ENCODE measurements around the gene SHC2. TPM values are rescaled to one million over a fixed set of nuclear protein-coding genes. Genes with fewer than 3 reads are reported as not detected.

SHC2 gene
- total RNA-seq, 2 donors from 2014 or later, result 119 to 137 TPM

- DNase-seq, result no peak
- H3K4me3 ChIP-seq, result no peak overlapping the region
- peaks cover 0 to 5% of the 10 kb centered on the region in 2 donors for H3K27me3 ChIP-seq
- no peaks in the 10 kb centered on the region for H3K4me1 ChIP-seq
- ATAC-seq, result no peak
- no peak overlapping the region for H3K27ac ChIP-seq
- TF ChIP-seq CTCF (IDR thresholded peaks at IDR 0.05), result no peak
- no peak for TF ChIP-seq POLR2A (IDR thresholded peaks at IDR 0.05)
- H3K9me3 ChIP-seq, result no peaks in the 10 kb centered on the region
- WGBS, 2 donors, result 77 to 83% methylated on average over 31 to 41 of the region's 43 CpGs
- intact Hi-C loops (cut with DNase I), result no loop called here
- H3K36me3 ChIP-seq (replicated peaks in 1 of 2; ENCODE audit: insufficient read depth in 1 of 2, low read depth in 2 of 2), result no peaks in the 10 kb centered on the region
These were observed 90.0 kb downstream of the SHC2 start for GRCh38 chr19:370641-371330.

- no peaks in the 10 kb centered on the region for H3K9me3 ChIP-seq
- H3K27ac ChIP-seq, result no peak overlapping the region
- no peaks in the 10 kb centered on the region for H3K27me3 ChIP-seq
- no peaks in the 10 kb centered on the region for H3K4me1 ChIP-seq
- TF ChIP-seq POLR2A (IDR thresholded peaks at IDR 0.05) (no peak), CTCF (IDR thresholded peaks at IDR 0.05) (no peak)
- H3K4me3 ChIP-seq, result no peak overlapping the region
- DNase-seq (no peak), ATAC-seq (no peak)
- intact Hi-C loops (cut with DNase I), result no loop called here
- no peaks in the 10 kb centered on the region for H3K36me3 ChIP-seq (replicated peaks in 1 of 2; ENCODE audit: insufficient read depth in 1 of 2, low read depth in 2 of 2)
- 83 to 88% methylated on average over 9 to 12 of the region's 14 CpGs for WGBS, 2 donors
These were observed 91.0 kb downstream of the SHC2 start for GRCh38 chr19:369876-370275.

GRCh38 chr19:369256-369655 lies 91.6 kb downstream of the SHC2 start:
- WGBS, 2 donors, result 70 to 76% methylated on average over 13 of the region's 13 CpGs
- Histone ChIP-seq H3K4me3 (no peak overlapping the region), H3K9me3 (no peaks in the 10 kb centered on the region), H3K27me3 (no peaks in the 10 kb centered on the region), H3K27ac (no peak overlapping the region), H3K4me1 (no peaks in the 10 kb centered on the region), H3K36me3 (replicated peaks in 1 of 2; ENCODE audit: insufficient read depth in 1 of 2, low read depth in 2 of 2) (no peaks in the 10 kb centered on the region)
- intact Hi-C loops (cut with DNase I), result no loop called here
- TF ChIP-seq POLR2A (IDR thresholded peaks at IDR 0.05), result no peak
- DNase-seq, result no peak
- no peak for ATAC-seq

- 49 to 68% methylated on average over 5 to 7 of the region's 7 CpGs for WGBS, 2 donors
These were observed 92.2 kb downstream of the SHC2 start for GRCh38 chr19:368630-369024.

More at GRCh38 chr19:368630-369024, 92.2 kb downstream of the SHC2 start:
- Histone ChIP-seq H3K4me3 (no peak overlapping the region), H3K36me3 (replicated peaks in 1 of 2; ENCODE audit: insufficient read depth in 1 of 2, low read depth in 2 of 2) (no peaks in the 10 kb centered on the region), H3K9me3 (no peaks in the 10 kb centered on the region), H3K27ac (no peak overlapping the region), H3K4me1 (no peaks in the 10 kb centered on the region), H3K27me3 (no peaks in the 10 kb centered on the region)
- intact Hi-C loops (cut with DNase I), result no loop called here
- TF ChIP-seq CTCF (IDR thresholded peaks at IDR 0.05) (no peak), POLR2A (IDR thresholded peaks at IDR 0.05) (no peak)
- DNase-seq (no peak), ATAC-seq (no peak)

Measured in body of pancreas (tissue), 4 donors.